HepG2 (cell line): ENCODE results near the gene MAP2K3. TPM values are rescaled to one million over a fixed set of nuclear protein-coding genes. Genes with fewer than 3 reads are reported as not detected.
"Not testable (repeated sequence)": the region's sequence is repeated elsewhere in the genome, so short reads cannot be mapped to it uniquely, and the experiment has no call there.

Source experiments
- ATAC-seq: fragments of 200-7000 bp; cut with Tn5 transposase; 3 replicates; pipeline ENCODE4 v1.9.1; 2020; ENCODE audit warnings: mild to moderate bottlenecking, moderate library complexity
- BruUV-seq: library from RNA; stranded (reverse); fragments of 400-500 nt; replicated peaks from 2 replicates; lab custom pipeline; 2021; lab: Mats Ljungman, UMichigan
- CTCF ChIA-PET: fragments of 300-600 bp; formaldehyde crosslinking; extraction: SDS; loops from one replicate; lab custom pipeline; 2021; ENCODE audit warnings: low total read pairs, inconsistent platforms, low intra/inter-chr PET ratio; lab: Yijun Ruan, JAX
- POLR2A ChIA-PET: fragments of 350-600 bp; sonication (Branson Sonifier 250); formaldehyde crosslinking; loops from one replicate; lab custom pipeline; 2020; ENCODE audit warnings: antibody characterized with exemption, inconsistent platforms; lab: Yijun Ruan, JAX
- DNase-seq: peaks from one replicate; pipeline ENCODE4 v3.0.0-alpha.2; 2015; ENCODE audit warnings: low spot score
- FAIRE-seq: peaks from 3 replicates; lab custom pipeline; 2011; peaks lifted over from hg19 to GRCh38; lab: Jason Lieb, UNC
- H2AFZ ChIP-seq: one replicate; pipeline ENCODE4 v1.6.1; 2011; ENCODE audit warnings: low read length, inconsistent platforms
- H3K27ac ChIP-seq: fragments of 300-600 bp; 3 replicates; pipeline ENCODE4 v1.8.0; 2011; ENCODE audit warnings: mixed run types, mild to moderate bottlenecking, mixed read lengths, low read length, inconsistent platforms; ENCODE audit not compliant: insufficient read depth; ENCODE audit errors: extremely low read length
- H3K27me3 ChIP-seq, 2 experiments: fragments of 200-600 bp in 1 of 2; 2 replicates in 1 of 2; 3 replicates in 1 of 2; pipeline versions ENCODE4 v1.6.0 to v1.8.0; 2011; ENCODE audit warnings: low read length in 2 of 2, mild to moderate bottlenecking in 2 of 2, moderate library complexity in 2 of 2, inconsistent platforms in 1 of 2; ENCODE audit not compliant: insufficient read depth in 2 of 2, control insufficient read depth in 1 of 2
- H3K36me3 ChIP-seq, 2 experiments: fragments of 200-600 bp in 1 of 2; replicated peaks in 1 of 2; 2 replicates in 1 of 2; 3 replicates in 1 of 2; pipeline versions ENCODE4 v1.5.1 to v1.8.0; 2011; ENCODE audit warnings: low read length in 2 of 2, inconsistent platforms in 1 of 2; ENCODE audit not compliant: insufficient read depth in 2 of 2, control insufficient read depth in 1 of 2
- H3K4me1 ChIP-seq: 2 replicates; pipeline ENCODE4 v1.5.1; 2012; ENCODE audit warnings: low read length, inconsistent platforms; ENCODE audit not compliant: insufficient read depth
- H3K4me2 ChIP-seq: 2 replicates; pipeline ENCODE4 v1.6.0; 2011; ENCODE audit warnings: low read depth, low read length, inconsistent platforms
- H3K4me3 ChIP-seq, 3 experiments: fragments of 200-600 bp in 1 of 3; sonication (generic), shearing (Covaris generic) in 1 of 3; replicated peaks in 1 of 3; 2 replicates each; pipeline ENCODE4 v1.5.1; 2011 to 2016; ENCODE audit warnings: low read length in 3 of 3, inconsistent platforms in 2 of 3, low read depth in 2 of 3, mild to moderate bottlenecking in 2 of 3, control low read depth in 1 of 3, mixed read lengths in 1 of 3; ENCODE audit not compliant: insufficient read depth in 1 of 3
- H3K79me2 ChIP-seq: one replicate; pipeline ENCODE4 v1.6.1; 2011; ENCODE audit warnings: low read length, inconsistent platforms; ENCODE audit not compliant: insufficient read depth
- H3K9ac ChIP-seq: 2 replicates; pipeline ENCODE4 v1.6.0; 2011; ENCODE audit warnings: mild to moderate bottlenecking, low read depth, low read length, inconsistent platforms; ENCODE audit not compliant: insufficient read depth
- H3K9me3 ChIP-seq: 2 replicates; pipeline ENCODE4 v1.5.1; 2012; ENCODE audit warnings: mild to moderate bottlenecking, low read length
- H4K20me1 ChIP-seq: 2 replicates; pipeline ENCODE4 v1.6.0; 2011; ENCODE audit warnings: inconsistent platforms, mild to moderate bottlenecking, low read length, moderate library complexity; ENCODE audit not compliant: insufficient read depth
- ZNF768 ChIP-seq: sonication (generic); formaldehyde crosslinking; IDR thresholded peaks from 2 replicates; pipeline ENCODE4 v1.4.0; 2020; ENCODE audit warnings: missing genetic modification reagents
- WGBS: methylation state at CpG from one replicate; pipeline ENCODE4 v1.1.6; 2017; ENCODE audit warnings: low lambda C conversion rate; 5-methylcytosine and 5-hydroxymethylcytosine counted together
- in situ Hi-C: cut with HindIII; loops from 2 replicates; pipeline ENCODE4 v1.10.0; 2017; ENCODE audit warnings: low pct_unique_long_range_greater_than_20kb; ENCODE audit not compliant: extremely low pct_ligation_motif_present
- intact Hi-C: fragments of 100-400 bp; cut with micrococcal nuclease; formaldehyde crosslinking; loops from one replicate; pipeline ENCODE4 v1.10.0; 2022; ENCODE audit not compliant: unreplicated experiment
- polyA plus RNA-seq, 8 experiments: library from polyadenylated mRNA; depleted of rRNA in 3 of 8; stranded (reverse) in 7 of 8; unstranded in 1 of 8; fragments of >200 nt; fragmentation: Illumina TruSeq in 4 of 8; extraction: Trizol in 4 of 8; gene quantifications; 2 replicates each; pipeline versions ENCODE4 v1.2.1 to v1.2.3, GENCODE V29; 2011 to 2016; ENCODE audit warnings: low read depth in 4 of 8, missing spikeins in 1 of 8, mixed read lengths in 1 of 8; ENCODE audit not compliant: insufficient read depth in 1 of 8
- total RNA-seq, 5 experiments: library from RNA; depleted of rRNA; stranded (reverse); fragments of >200 nt; fragmentation: Illumina TruSeq; extraction: Trizol; gene quantifications; 2 replicates each; pipeline ENCODE4 v1.2.3, GENCODE V29; 2016; ENCODE audit warnings: low read depth in 1 of 5

The MAP2K3 gene
- total and polyA plus RNA-seq, 2 of the 13 experiments (the other 11 are each of a cell fraction or from before 2014, with no cell fraction given): 20.5 to 27.4 TPM

- H3K4me1 ChIP-seq, H3K9ac ChIP-seq, ATAC-seq, H3K79me2 ChIP-seq, H3K9me3 ChIP-seq, H3K4me2 ChIP-seq, H3K4me3 ChIP-seq, H4K20me1 ChIP-seq: not testable (repeated sequence)
- in situ Hi-C loops: loop anchor here (25.0 kb wide), 1 partner anchor 441 kb away; no protein-coding TSS in a partner anchor
- TF ChIP-seq ZNF768: peak; percentile 94
- TF ChIP-seq, all 625 proteins: peak for 1; not testable (repeated sequence) for 624
- H3K27me3 ChIP-seq, BruUV-seq, H3K36me3 ChIP-seq, FAIRE-seq, DNase-seq, H2AFZ ChIP-seq, intact Hi-C loops, H3K27ac ChIP-seq, CTCF ChIA-PET: not testable (repeated sequence)
- WGBS: 55% methylated on average over 9 of the region's 9 CpGs
- POLR2A ChIA-PET: interaction anchor here (1.0 kb wide), 1 partner anchor 35 kb away, joined by 4 read pairs; no protein-coding TSS in a partner anchor
Measured at GRCh38 chr17:21321744-21322191, 37.3 kb downstream of the MAP2K3 start.

- CTCF ChIA-PET, intact Hi-C loops, H3K27ac ChIP-seq, H3K9ac ChIP-seq, H3K79me2 ChIP-seq, H2AFZ ChIP-seq, BruUV-seq, POLR2A ChIA-PET, DNase-seq, FAIRE-seq, H3K9me3 ChIP-seq, H3K36me3 ChIP-seq, H3K4me1 ChIP-seq, H3K27me3 ChIP-seq, ATAC-seq, H4K20me1 ChIP-seq: not testable (repeated sequence)
- WGBS: 53% methylated on average over 28 of the region's 37 CpGs
- peak overlapping the region in 1 of 3 experiments; percentile 75; a peak in 1 of 6 replicates for H3K4me3 ChIP-seq
- in situ Hi-C loops: loop anchor here (25.0 kb wide), 1 partner anchor 439 kb away; no protein-coding TSS in a partner anchor
- peak overlapping the region; percentile 72 for H3K4me2 ChIP-seq
Measured at GRCh38 chr17:21323257-21324111, 39.0 kb downstream of the MAP2K3 start.

GRCh38 chr17:21324741-21325140 is 40.2 kb downstream of the MAP2K3 start:
- FAIRE-seq: not testable (repeated sequence)
- WGBS: 24% methylated on average over 5 of the region's 5 CpGs

GRCh38 chr17:21327921-21328320 is 43.4 kb downstream of the MAP2K3 start:
- H3K27ac ChIP-seq, H3K9ac ChIP-seq, H2AFZ ChIP-seq, in situ Hi-C loops, H3K36me3 ChIP-seq, H3K4me2 ChIP-seq, H3K79me2 ChIP-seq, H3K4me3 ChIP-seq, POLR2A ChIA-PET, H4K20me1 ChIP-seq, intact Hi-C loops, DNase-seq, CTCF ChIA-PET, ATAC-seq, H3K27me3 ChIP-seq, FAIRE-seq, H3K4me1 ChIP-seq, BruUV-seq, H3K9me3 ChIP-seq: not testable (repeated sequence)
- WGBS: 13% methylated on average over 1 of the region's 1 CpG

More at GRCh38 chr17:21324741-21325140, 40.2 kb downstream of the MAP2K3 start:
- H3K4me1 ChIP-seq, H4K20me1 ChIP-seq, CTCF ChIA-PET, ATAC-seq, H3K9ac ChIP-seq, H3K27ac ChIP-seq, DNase-seq, H3K4me3 ChIP-seq, H2AFZ ChIP-seq, BruUV-seq, H3K4me2 ChIP-seq, H3K79me2 ChIP-seq, H3K27me3 ChIP-seq, intact Hi-C loops, H3K36me3 ChIP-seq, POLR2A ChIA-PET, H3K9me3 ChIP-seq: not testable (repeated sequence)
- in situ Hi-C loops: loop anchor here (25.0 kb wide), 1 partner anchor 438 kb away; no protein-coding TSS in a partner anchor
